ENCODE data around the gene SLC31A2. TPM values are rescaled to one million over a fixed set of nuclear protein-coding genes. Genes with fewer than 3 reads are reported as not detected.

SLC31A2 gene
- total RNA-seq, 1 experiment from 2014 or later, result 9.8 TPM

GRCh38 chr9:113186137-113186755 is 35.4 kb downstream of the SLC31A2 start:
- DNase-seq (ENCODE audit: low spot score), result no peak

- peak; percentile 19 for DNase-seq (ENCODE audit: low spot score)
Measured at GRCh38 chr9:113187929-113188595, 37.3 kb downstream of the SLC31A2 start.

- no peak for DNase-seq (ENCODE audit: low spot score)
Measured at GRCh38 chr9:113192455-113192854, 41.6 kb downstream of the SLC31A2 start.

- DNase-seq (ENCODE audit: low spot score), result no peak
Measured at GRCh38 chr9:113199683-113200329, 49.0 kb downstream of the SLC31A2 start.

- no peak for DNase-seq (ENCODE audit: low spot score)
Measured at GRCh38 chr9:113205432-113205831, 54.6 kb downstream of the SLC31A2 start.

GRCh38 chr9:113205861-113206260 is 55.1 kb downstream of the SLC31A2 start:
- DNase-seq (ENCODE audit: low spot score), result no peak

- no peak for DNase-seq (ENCODE audit: low spot score)
Measured at GRCh38 chr9:113210815-113211214, 60.0 kb downstream of the SLC31A2 start.

Other genes with a start within 250 kb of the SLC31A2 start
- gene ZNF883, start 138.8 kb upstream of the SLC31A2 start, total RNA-seq (2014; rRNA removed; shearing (Covaris generic)), result 3.2 and 3.6 TPM in 2 replicates
- 2.3 and 2.4 TPM in 2 replicates for gene ZFP37, start 94.3 kb upstream of the SLC31A2 start, total RNA-seq (2014; rRNA removed; shearing (Covaris generic))
- 15.6 and 21.8 TPM in 2 replicates for gene FKBP15, start 70.3 kb downstream of the SLC31A2 start, total RNA-seq (2014; rRNA removed; shearing (Covaris generic))
- gene SLC31A1, start 70.5 kb downstream of the SLC31A2 start, total RNA-seq (2014; rRNA removed; shearing (Covaris generic)), result 34.3 and 36.1 TPM in 2 replicates
- 81.9 and 83.9 TPM in 2 replicates for gene CDC26, start 124.6 kb downstream of the SLC31A2 start, total RNA-seq (2014; rRNA removed; shearing (Covaris generic))
- 44.1 and 45.9 TPM in 2 replicates for gene PRPF4, start 124.7 kb downstream of the SLC31A2 start, total RNA-seq (2014; rRNA removed; shearing (Covaris generic))
- gene RNF183, start 152.4 kb downstream of the SLC31A2 start, total RNA-seq (2014; rRNA removed; shearing (Covaris generic)), result not detected in 2 replicates
- 0.46 and 0.47 TPM in 2 replicates for gene WDR31, start 189.3 kb downstream of the SLC31A2 start, total RNA-seq (2014; rRNA removed; shearing (Covaris generic))
- not detected in 2 replicates for gene BSPRY, start 198.5 kb downstream of the SLC31A2 start, total RNA-seq (2014; rRNA removed; shearing (Covaris generic))
- gene HDHD3, start 226.0 kb downstream of the SLC31A2 start, total RNA-seq (2014; rRNA removed; shearing (Covaris generic)), result 13.8 and 14.5 TPM in 2 replicates